T-helper 2 cell treated with Interferon-gamma antibody and Interleukin-4, amounts not matched to agents 100 ng/mL and 5 ng/mL, for 36 hours (primary cell): ENCODE results near the gene GAB3. TPM values are rescaled to one million over a fixed set of nuclear protein-coding genes. Genes with fewer than 3 reads are reported as not detected.
"Not testable (repeated sequence)": the region's sequence is repeated elsewhere in the genome, so short reads cannot be mapped to it uniquely, and the experiment has no call there.

Experiments
- intact Hi-C: fragments of 100-400 bp; cut with micrococcal nuclease; formaldehyde crosslinking; loops from one replicate; pipeline ENCODE4 v1.15.1; 2023
- total RNA-seq: library from RNA; stranded (reverse); gene quantifications from 2 replicates; pipeline ENCODE4 v1.2.3, GENCODE V29; 2022

The GAB3 gene
- total RNA-seq, 1 donor from 2014 or later, result 8.6 TPM

DNA sequence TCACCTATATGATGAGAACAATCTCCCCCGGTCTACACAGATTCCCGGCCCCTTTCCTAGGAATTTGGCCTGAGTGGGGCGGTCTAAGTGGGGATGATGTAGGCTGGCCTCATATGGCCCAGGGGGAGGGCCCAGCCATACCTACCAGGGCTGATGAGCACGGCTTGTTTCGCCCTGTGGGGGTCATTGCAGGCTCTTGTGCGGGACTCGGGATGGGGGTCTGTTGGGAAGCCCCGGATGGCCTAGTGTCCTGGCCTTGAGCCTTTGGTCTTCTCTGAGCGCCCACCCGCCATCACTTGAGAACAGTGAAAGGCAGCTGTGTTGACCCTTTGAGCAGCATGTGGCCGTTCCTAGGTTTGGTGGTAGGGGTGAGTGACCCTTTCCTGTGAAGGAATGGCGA is 92.7 kb downstream of the GAB3 start:
- intact Hi-C loops, result no loop called here

DNA sequence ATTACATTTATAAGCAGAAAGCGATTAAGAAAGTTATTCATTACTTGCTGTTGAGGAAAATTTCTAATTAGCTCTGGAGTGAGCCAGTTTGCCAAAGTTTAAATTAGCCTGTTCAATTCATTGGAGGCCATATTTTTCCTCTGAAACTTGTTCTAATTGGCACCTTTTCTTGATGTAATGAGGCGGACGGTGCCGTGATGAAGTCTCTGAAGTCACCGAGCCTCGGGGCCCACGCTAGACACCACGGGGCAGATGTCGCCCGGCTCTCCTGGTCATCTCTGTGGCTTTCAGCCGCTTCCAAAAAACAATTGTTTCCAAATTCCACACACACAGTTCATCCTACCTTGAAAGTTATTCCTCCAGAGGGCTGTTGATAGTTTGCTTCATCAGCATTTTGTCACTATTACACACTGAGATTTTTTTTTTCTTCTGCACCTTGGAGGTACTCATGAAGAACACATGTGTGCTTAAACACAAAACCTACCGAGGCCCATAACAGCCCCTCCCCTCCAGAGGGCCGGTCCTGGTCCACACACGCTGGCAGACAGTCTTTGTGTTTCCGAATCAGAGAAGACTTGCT is 93.6 kb downstream of the GAB3 start:
- intact Hi-C loops, result no loop called here

DNA sequence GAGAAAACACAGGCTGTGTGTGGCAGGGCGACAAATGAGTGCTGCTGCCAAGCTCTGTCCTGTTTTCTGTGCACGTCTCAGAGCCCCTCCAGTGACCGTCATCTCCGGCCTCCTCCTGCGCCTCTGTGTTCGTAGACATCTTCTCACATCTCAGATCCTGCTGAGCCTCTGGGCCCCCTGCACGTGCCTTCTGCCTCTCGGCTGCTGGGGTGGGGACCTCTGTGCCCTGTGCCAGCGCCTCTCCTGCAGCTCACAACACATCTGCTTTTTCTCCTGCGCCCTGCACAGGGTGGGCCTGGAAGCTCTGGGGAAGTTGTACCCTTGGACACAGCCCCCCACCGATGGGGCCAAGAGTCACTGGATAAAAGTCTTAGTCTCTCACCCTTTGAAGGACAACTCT is 95.1 kb downstream of the GAB3 start:
- intact Hi-C loops, result no loop called here

DNA sequence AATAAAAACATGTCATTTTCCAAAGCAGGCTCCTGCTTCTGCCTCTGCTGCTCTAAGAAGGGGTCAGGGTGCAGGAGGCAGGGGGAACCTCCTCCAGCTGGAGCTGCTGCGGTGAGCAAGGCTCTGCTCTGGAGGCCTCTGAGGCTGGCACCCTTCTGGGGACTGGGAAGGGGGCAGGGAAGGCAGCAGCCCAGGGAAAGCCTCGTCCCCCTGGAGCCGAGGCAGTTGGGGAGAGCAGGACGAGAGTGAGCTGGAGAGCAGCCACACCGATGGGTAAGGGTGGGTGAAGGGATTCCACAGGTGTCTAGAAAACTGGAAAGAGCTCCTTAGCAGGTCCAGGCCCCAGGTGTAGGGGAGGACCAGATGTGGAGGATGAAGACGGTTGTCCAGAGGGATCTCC is 95.5 kb downstream of the GAB3 start:
- intact Hi-C loops, result no loop called here

DNA sequence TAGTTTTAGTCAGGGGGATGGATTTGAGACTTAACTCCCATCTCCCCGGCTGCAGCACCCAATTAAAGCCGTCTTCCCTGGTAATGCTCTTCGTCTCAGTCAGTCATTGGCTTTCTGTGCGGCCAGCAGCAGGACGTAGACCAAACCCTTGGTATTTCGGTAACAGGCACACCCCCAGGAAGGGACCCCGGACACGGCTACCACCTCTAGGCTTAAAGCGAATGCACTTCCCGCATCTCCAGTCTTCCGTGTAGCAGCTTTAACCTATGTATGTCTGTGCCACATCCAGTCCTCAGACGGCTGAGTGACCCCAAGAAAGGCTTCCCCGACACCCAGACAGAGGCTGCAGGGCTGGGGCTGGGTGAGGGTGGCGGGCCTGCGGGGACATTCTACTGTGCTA is 96.0 kb downstream of the GAB3 start:
- intact Hi-C loops, result no loop called here

DNA sequence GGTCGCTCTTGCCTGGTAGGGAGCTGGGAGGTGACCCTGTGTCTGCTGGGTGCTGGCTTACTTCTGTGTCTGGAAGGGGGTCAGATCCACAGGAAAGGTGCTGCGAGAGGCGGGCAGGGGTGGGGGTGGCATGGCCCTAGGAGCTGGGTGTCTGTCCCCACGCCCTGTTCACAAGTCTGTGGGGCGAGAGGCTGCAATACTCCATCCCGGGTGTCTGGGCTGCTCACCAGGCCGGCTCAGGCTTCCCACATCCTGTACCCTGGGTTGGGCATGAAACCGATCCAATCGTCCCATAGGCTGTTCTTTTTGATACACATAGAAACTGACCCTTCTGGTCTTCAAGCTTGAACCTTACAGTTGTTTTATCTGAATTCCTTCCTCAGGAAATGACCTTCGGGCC is 96.5 kb downstream of the GAB3 start:
- intact Hi-C loops, result no loop called here

DNA sequence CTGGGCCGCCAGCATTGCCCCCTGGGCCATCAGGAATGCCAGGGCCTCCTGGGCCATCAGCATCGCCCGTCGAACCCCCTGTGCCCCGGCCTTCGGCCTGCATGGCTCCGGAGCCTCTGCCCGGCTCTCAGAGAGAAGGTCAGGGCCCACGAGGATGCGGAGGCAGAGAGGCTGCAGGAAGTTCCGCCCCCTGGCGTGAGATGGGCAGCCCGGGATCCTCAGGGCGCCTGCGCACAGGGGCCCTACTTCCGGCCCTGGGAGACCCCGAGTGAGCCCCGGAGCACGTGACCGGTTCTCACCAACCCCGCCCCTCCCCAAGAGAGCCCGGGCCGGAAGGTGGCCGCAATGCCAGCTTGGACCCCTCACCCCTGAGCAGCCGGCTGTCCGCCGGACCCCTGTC is 97.5 kb downstream of the GAB3 start, which contains the start of gene CTAG2:
Gene CTAG2, minus strand, starts transcription at position 167 of the 400 bp plus-strand sequence. Its CDS starts 64 bp downstream, at position 103.
- intact Hi-C loops, result not testable (repeated sequence)

DNA sequence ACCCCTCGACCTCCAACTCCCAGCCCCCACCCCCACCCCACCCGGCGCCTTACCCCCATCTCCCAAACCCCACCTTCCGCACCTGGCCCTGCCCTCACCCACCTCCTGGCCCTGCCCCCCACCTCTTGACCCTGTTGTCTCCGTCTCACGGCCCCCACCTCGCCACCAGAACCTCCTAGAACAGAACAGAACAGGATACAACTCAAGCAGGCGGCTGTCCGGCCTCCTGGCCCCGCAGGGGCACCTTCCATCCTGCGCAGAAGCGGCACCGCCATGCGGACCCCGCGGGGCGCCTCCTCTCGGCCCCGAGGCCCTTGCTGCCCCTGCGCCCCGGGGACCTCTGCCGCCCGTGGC is 97.9 kb downstream of the GAB3 start:
- intact Hi-C loops, result no loop called here

DNA sequence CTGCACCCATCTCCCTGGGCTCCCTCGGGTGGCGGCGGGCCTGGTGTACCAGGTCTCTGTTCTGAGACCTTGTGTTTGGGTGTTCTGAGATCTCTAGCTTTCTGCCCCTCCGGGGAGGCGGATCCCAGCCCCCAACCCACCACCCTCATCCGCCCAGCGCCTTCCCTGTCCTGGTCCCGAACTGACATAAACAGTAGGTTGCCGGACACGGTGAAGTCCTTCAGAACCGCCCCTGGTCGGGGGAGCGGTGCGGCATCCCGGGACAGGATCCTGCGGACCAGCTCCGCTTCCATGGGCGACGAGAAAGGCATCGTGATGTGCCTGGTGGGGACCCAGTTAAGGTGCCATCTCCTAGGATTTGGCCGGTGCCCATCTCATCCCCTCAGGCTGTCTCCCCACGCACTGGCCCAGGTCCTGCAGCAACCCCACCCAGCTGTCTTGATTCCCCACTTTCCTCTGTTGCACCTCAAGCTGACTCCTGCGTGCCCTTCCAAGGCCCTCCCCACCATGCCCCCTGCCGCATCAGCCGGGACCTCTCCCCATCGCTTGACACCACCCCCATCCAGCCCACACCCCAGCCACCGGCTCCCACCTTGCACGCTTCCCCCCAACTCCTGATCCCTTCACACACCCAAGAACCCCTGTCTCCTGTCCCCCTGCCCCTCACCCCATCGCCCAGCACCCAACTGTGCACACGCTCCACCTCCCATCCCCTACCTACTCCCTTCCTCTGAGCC is 98.4 kb downstream of the GAB3 start:
- intact Hi-C loops, result no loop called here

DNA sequence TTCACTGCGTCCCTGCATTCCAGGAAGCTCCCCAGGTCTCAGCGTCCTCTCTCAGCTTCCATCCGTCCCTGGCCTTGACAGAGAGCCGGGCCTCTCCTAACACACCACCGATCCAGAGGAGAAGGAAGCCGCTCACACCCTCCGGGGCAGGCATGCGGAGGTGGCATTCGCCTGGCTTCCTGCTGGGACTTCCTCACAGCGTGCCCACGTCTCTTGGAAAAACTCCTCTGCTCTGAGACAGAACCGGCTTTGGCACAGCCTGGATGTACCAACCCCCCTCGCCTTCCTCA is 100.7 kb downstream of the GAB3 start:
- intact Hi-C loops, result no loop called here

DNA sequence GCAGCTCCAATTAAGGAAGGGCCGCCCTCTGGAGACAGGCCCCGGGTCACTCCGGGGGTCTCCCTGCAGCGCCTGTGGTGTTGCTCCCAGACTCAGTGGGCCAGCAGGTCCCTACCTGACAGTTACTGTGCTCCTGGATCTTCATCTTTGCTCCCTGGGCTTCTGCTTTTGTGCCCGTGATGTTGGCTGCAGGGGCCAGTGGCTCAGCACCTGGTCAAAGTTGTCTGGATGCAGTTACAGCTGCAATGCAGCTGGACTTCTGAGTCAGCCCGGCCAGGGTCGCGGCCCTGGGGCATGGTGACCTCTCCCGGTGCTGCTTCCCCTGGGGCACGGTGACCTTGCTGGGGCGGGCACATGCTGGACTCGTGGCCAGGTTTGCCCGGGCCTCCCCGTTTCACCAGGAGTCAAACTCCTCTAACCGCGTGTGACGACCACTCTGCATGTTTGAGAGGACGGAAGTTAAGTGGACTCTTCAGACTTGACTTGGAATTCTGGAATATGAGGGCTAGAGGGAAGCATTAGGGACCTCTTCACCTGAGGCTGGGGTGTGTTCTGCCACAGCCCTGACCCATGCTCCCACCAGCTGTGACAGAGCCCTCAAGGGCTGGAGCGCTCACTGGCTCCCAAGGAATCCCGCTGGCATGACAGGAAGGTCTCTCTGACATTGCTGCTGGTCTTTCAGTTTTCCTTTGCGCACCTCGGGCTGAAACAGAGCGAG is 101.2 kb downstream of the GAB3 start:
- intact Hi-C loops, result no loop called here

DNA sequence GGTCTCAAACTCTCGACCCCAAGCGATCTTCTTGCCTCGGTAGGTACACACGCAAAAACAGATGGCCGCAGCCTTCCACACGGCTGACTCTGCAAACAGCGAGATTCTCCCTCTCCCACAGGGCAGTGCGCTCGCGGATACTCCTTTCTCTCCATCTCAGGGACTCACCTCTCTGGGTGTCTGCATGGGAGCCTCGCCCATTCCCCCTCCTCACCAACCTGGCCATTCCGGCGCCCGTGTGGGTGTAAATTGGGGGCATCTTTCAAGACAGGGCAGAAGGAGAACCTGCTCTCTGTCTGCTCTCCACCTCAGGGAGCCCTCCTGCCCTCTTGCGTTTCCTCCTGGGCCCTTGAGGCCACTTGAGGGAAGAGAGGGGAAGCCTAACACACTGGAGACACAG is 101.9 kb downstream of the GAB3 start:
- intact Hi-C loops, result no loop called here

DNA sequence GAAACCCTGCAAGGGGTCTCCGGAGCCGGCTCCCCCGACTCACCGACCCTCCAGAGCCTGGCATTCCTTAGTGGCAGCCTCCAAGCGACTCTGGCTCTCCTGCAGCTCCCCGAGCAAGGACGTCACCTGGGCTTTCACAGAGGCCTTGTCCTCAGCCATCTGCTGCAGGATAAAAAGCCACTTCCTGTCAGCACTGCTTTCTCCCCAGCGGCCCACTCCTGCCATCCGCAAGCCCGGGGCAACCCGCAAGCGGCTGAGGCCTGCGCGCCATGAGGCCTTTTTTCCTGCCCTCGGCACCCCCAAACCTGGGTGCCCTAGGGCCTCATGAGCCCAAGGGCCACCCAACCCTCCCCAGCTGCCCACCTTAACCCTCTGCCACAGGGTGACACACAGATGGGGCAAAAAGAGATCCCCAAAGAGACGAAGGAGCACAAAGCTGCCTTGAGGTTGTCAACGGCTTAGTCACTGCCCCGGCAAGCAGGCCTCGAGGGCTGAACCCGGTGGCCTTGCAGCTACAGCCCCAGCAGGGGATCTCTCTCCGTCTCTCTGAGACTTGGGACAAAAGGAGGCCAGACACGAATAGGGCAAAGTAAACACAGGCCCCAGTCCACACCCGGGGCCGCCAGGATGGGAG is 105.0 kb downstream of the GAB3 start:
- intact Hi-C loops, result not testable (repeated sequence)

DNA sequence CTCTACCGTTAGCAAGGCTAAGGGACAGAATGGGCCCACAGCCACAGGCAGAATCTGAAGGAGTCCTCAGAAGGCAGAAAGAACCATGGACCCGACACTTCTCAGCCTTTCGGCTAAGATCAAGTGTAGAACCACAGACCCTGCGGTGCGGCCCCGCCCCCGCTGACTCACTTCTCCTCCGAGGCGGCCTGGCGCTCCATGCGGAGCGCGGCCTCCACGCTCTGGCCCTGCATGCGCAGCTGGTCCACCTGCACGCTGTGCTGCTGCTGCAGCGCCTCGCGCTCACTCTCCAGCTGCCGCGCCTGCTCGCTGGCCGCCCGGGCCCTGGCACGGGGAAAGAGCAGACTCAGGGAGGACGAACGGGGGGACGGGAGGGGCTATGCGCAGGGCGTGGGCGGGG is 107.2 kb downstream of the GAB3 start:
- intact Hi-C loops, result not testable (repeated sequence)

DNA sequence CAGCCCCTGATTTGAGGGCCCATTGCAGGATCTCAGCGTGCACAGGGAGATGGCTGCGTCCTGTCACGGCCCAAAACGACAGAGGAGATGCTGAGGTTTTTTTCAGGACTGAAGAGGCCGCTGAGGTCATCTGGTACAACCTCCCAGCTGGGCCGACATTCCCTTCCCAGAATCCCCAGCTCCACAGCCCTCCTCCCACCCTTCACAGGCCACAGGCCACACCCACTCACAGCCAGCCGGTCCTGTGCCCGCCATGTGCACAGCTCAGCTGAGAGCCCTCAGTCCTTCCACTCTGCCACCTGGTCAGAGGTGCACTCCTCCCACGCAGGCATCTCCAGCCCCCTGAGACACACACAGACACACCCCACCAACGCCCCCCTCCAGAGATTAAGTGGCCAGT is 109.1 kb downstream of the GAB3 start:
- intact Hi-C loops, result not testable (repeated sequence)

DNA sequence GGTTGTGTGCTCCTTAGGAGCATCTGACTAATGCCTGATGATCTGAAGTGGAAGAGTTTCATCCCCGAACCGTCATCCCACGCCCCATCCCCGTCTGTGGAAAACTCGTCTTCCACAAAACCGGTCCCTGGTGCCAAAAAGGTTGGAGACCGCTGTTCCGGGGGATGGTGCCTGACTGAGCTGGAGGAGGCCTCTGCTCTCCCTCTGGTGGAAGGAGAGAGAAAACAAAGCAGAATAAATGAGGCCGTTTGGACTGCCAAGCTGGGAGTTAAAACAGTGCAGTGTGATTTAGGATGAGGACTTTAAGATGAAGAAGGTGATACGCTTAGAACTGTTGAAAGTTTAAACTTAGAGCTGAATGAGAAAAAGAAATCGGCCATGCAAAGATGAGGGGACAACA is 117.2 kb downstream of the GAB3 start:
- intact Hi-C loops, result not testable (repeated sequence)

DNA sequence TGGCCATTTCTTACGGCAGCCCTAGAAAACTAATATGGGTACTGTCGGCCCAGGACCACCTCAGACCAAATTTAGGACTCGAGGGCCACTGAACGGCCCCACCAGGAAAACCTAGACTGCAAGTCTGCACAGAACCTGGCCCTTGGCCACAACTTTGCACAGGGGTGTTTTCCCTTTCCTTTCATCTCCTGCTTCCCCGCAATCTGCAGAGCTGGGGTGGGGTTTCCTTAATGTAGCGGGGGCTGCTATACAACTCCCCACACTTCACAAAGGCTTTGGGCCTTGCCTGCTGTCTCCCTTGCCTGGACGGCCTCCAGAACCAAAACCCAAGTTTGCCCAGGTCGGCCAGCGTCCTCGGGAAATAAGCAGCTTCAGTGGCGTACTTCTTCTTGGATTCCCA is 119.9 kb downstream of the GAB3 start:
- intact Hi-C loops, result not testable (repeated sequence)

DNA sequence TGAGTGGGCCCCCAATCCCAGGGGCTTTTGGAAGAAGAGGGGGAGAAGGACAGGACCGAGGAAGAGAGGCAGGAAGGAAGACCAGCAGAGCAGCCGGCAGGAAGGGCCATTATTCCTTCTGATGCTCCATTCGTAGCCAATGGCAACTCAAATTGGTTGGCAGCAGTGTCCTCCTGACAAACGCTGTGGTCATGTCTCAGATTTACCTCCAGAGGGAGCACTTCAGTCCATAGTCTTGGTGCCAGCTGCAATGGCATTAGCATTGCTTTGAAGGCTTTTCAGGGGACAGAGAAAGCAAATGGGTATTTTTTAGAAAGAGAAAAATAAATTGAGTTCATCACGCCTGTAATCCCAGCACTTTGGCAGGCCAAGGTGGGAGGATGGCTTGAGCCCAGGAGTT is 121.9 kb downstream of the GAB3 start:
- intact Hi-C loops, result not testable (repeated sequence)
